ENCODE results near the gene GLI1. TPM values are rescaled to one million over a fixed set of nuclear protein-coding genes. Genes with fewer than 3 reads are reported as not detected.

GLI1 gene
- total RNA-seq, 1 experiment from 2014 or later, result 0.03 TPM

- no peaks in the 10 kb centered on the region for H3K9me3 ChIP-seq
- no peak for DNase-seq
- H3K36me3 ChIP-seq, result no peaks in the 10 kb centered on the region
- peaks cover 14% of the 10 kb centered on the region for H3K27me3 ChIP-seq
- no peak overlapping the region for H3K4me3 ChIP-seq
Measured at GRCh38 chr12:57465747-57466505, 6.3 kb downstream of the GLI1 start.

- Histone ChIP-seq H3K36me3 (no peaks in the 10 kb centered on the region), H3K4me3 (no peak overlapping the region), H3K9me3 (no peaks in the 10 kb centered on the region), H3K27me3 (peaks cover 11% of the 10 kb centered on the region)
- DNase-seq, result no peak
Measured at GRCh38 chr12:57467212-57467874, 7.8 kb downstream of the GLI1 start.

- Histone ChIP-seq H3K27me3 (peaks cover 16% of the 10 kb centered on the region), H3K9me3 (no peaks in the 10 kb centered on the region), H3K4me3 (no peak overlapping the region), H3K36me3 (no peaks in the 10 kb centered on the region)
- DNase-seq, result no peak
Measured at GRCh38 chr12:57467915-57468314, 8.3 kb downstream of the GLI1 start.

DNA sequence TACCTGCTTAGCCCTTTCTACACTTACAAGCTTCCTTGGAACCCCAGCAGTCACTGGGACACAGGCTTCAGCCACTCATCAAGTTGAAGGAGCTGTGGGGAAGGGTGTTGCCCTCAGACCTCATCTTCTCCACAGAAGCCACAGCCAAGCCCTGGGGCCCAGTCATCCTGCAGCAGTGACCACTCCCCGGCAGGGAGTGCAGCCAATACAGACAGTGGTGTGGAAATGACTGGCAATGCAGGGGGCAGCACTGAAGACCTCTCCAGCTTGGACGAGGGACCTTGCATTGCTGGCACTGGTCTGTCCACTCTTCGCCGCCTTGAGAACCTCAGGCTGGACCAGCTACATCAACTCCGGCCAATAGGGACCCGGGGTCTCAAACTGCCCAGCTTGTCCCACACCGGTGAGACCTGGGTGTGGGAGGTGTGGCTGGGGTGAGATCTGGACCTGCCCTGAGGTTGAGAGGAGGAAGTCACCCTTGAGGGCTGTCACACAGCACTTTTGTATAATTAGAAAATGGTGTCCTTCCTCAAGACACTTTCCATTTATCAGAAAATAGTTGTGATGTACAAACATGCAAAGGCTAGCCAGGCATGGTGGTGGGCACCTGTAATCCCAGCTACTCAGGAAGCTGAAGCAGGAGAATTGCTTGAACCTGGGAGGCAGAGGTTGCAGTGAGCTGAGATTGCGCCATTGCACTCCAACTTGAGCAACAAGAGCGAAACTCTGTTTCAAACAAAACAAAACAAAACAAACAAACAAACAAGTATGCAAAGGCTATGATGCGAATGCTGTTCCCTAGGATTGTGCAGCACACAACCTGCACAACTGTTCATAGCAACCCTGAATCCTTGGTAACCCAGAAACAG is 9.9 kb downstream of the GLI1 start:
- H3K27me3 ChIP-seq, result peaks cover 25% of the 10 kb centered on the region
- H3K4me3 ChIP-seq, result no peak overlapping the region
- no peaks in the 10 kb centered on the region for H3K9me3 ChIP-seq
- no peaks in the 10 kb centered on the region for H3K36me3 ChIP-seq
- DNase-seq, result no peak

DNA sequence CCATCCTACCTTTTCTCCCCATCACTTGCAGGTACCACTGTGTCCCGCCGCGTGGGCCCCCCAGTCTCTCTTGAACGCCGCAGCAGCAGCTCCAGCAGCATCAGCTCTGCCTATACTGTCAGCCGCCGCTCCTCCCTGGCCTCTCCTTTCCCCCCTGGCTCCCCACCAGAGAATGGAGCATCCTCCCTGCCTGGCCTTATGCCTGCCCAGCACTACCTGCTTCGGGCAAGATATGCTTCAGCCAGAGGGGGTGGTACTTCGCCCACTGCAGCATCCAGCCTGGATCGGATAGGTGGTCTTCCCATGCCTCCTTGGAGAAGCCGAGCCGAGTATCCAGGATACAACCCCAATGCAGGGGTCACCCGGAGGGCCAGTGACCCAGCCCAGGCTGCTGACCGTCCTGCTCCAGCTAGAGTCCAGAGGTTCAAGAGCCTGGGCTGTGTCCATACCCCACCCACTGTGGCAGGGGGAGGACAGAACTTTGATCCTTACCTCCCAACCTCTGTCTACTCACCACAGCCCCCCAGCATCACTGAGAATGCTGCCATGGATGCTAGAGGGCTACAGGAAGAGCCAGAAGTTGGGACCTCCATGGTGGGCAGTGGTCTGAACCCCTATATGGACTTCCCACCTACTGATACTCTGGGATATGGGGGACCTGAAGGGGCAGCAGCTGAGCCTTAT is 10.8 kb downstream of the GLI1 start:
- no peak for DNase-seq
- no peaks in the 10 kb centered on the region for H3K9me3 ChIP-seq
- H3K27me3 ChIP-seq, result peaks cover 32% of the 10 kb centered on the region
- H3K4me3 ChIP-seq, result no peak overlapping the region
- H3K36me3 ChIP-seq, result no peaks in the 10 kb centered on the region

- no peak for DNase-seq
- Histone ChIP-seq H3K36me3 (no peaks in the 10 kb centered on the region), H3K27me3 (peaks cover 36% of the 10 kb centered on the region)
Measured at GRCh38 chr12:57470970-57471656, 11.5 kb downstream of the GLI1 start.

DNA sequence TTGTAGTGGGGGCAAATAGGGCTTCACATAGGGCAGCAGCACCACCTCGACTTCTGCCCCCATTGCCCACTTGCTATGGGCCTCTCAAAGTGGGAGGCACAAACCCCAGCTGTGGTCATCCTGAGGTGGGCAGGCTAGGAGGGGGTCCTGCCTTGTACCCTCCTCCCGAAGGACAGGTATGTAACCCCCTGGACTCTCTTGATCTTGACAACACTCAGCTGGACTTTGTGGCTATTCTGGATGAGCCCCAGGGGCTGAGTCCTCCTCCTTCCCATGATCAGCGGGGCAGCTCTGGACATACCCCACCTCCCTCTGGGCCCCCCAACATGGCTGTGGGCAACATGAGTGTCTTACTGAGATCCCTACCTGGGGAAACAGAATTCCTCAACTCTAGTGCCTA is 12.1 kb downstream of the GLI1 start:
- DNase-seq, result no peak
- H3K27me3 ChIP-seq, result peaks cover 36% of the 10 kb centered on the region
- no peak overlapping the region for H3K4me3 ChIP-seq
- H3K9me3 ChIP-seq, result no peaks in the 10 kb centered on the region
- H3K36me3 ChIP-seq, result no peaks in the 10 kb centered on the region

More at GRCh38 chr12:57470970-57471656, 11.5 kb downstream of the GLI1 start:
- H3K9me3 ChIP-seq, result no peaks in the 10 kb centered on the region
- no peak overlapping the region for H3K4me3 ChIP-seq

GRCh38 chr12:57472391-57472790 is 12.8 kb downstream of the GLI1 start:
- DNase-seq, result no peak
- Histone ChIP-seq H3K27me3 (peaks cover 30% of the 10 kb centered on the region), H3K4me3 (no peak overlapping the region), H3K36me3 (no peaks in the 10 kb centered on the region), H3K9me3 (no peaks in the 10 kb centered on the region)

DNA sequence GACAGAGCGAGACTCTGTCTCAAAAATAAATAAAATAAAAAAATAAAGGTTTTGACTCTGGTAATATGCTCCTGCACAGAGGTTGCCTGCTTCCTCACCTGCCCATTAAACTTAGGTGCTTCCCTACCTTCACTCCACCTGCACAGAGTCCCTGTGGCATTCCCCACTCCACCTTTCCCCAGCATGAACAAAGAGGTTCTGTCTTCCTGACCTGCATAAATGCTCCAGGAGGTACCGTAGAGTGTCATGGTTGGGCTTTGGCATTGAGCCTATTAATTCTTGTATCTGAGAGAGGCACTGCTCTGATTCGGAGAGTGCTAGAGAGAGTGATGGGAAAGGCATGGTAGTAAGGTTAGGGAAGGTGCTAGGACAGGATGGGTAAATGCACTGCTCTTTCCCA is 13.8 kb downstream of the GLI1 start:
- H3K9me3 ChIP-seq, result no peaks in the 10 kb centered on the region
- DNase-seq, result no peak
- no peaks in the 10 kb centered on the region for H3K36me3 ChIP-seq
- no peak overlapping the region for H3K4me3 ChIP-seq
- H3K27me3 ChIP-seq, result peaks cover 28% of the 10 kb centered on the region

DNA sequence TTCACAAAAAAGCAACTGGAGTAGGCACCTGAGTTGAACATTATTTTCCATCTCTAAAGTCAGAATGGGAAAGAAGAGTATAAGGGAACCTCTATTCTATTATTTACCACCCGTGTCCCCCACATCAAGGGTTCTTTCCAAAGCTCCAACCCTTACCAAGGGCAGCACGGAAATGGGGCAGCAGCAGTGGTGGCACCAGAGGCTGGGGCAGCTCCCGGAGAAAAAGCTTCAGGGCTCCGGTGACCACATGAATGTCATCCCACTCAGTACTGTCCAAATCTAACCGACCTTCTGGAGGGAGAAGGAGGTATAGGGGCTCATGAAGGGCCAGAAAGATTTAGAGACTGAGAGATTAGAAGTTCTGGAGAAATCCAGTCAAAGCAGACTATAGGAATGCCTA is 14.3 kb downstream of the GLI1 start:
- H3K27me3 ChIP-seq, result peaks cover 28% of the 10 kb centered on the region
- H3K4me3 ChIP-seq, result no peak overlapping the region
- DNase-seq, result no peak
- H3K9me3 ChIP-seq, result no peaks in the 10 kb centered on the region
- H3K36me3 ChIP-seq, result no peaks in the 10 kb centered on the region

GRCh38 chr12:57474430-57474829 is 14.8 kb downstream of the GLI1 start:
- Histone ChIP-seq H3K36me3 (no peaks in the 10 kb centered on the region), H3K4me3 (no peak overlapping the region), H3K27me3 (peaks cover 26% of the 10 kb centered on the region), H3K9me3 (no peaks in the 10 kb centered on the region)
- DNase-seq, result no peak

DNA sequence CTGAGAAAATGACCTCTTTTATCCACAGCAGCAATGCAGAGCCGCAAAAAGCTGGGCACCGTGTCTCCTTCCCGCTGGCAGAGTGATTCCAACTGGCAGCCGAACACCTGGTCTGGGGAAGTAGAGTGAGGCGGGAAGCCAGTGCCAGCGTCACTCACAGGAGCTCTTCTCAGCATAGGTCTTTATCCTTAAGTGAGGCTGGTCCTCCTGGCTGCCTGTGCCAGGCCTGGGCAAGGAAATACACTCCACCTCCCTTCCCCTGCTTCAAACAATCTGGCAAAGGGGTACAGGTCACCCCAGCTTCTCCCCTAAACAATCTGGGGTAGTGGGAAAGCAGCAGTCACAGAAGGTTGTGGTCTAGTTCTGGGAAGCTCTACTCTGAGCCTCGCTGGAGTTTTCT is 15.3 kb downstream of the GLI1 start:
- H3K4me3 ChIP-seq, result no peak overlapping the region
- DNase-seq, result no peak
- H3K27me3 ChIP-seq, result peaks cover 26% of the 10 kb centered on the region
- H3K9me3 ChIP-seq, result no peaks in the 10 kb centered on the region
- H3K36me3 ChIP-seq, result no peaks in the 10 kb centered on the region

DNA sequence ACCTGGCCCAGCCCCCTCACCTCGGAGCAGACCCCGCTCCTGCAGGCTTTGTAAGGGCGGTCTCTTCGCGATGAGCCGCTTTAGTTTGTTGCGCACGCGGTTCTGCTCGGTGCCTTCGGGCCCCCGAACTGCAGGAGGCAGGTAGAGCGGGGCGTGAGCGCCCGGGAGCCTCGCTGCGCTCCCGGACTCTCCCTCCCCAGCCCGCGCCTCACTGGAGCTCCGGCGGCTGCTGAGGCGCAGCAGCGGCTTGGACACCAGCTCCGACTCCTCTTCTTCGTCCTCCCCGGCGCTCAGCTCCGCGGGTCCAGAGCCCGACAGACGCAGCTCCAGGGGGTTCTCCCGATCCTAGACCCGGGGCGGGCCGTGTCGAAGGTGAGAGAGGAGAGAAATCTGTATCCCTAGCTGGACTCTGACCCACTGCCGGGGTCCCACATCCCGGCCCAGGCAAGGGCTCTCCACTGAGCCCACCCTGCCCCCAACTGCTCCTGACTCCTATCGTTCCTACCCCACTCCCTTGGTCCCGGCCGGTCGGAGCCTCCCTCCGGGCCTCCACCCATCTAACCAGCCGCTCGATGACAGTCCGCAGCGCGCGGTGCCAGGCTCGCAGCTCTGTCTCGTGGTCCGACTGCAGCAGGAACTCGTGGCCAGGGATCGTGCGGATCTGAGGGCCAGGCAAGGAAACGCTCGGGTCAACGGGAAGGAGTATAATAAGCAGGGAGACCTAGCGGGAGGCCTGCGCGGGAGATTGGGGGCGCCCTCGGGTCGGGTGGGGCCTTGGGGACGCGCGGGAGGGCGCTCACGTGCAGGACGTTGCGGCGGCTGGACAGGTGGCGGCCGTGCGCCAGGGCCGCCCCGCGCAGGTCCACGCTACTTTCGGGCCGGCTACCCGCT is 15.9 kb downstream of the GLI1 start:
- Histone ChIP-seq H3K4me3 (no peak overlapping the region), H3K27me3 (peaks cover 26% of the 10 kb centered on the region), H3K9me3 (no peaks in the 10 kb centered on the region), H3K36me3 (no peaks in the 10 kb centered on the region)
- DNase-seq, result no peak

DNA sequence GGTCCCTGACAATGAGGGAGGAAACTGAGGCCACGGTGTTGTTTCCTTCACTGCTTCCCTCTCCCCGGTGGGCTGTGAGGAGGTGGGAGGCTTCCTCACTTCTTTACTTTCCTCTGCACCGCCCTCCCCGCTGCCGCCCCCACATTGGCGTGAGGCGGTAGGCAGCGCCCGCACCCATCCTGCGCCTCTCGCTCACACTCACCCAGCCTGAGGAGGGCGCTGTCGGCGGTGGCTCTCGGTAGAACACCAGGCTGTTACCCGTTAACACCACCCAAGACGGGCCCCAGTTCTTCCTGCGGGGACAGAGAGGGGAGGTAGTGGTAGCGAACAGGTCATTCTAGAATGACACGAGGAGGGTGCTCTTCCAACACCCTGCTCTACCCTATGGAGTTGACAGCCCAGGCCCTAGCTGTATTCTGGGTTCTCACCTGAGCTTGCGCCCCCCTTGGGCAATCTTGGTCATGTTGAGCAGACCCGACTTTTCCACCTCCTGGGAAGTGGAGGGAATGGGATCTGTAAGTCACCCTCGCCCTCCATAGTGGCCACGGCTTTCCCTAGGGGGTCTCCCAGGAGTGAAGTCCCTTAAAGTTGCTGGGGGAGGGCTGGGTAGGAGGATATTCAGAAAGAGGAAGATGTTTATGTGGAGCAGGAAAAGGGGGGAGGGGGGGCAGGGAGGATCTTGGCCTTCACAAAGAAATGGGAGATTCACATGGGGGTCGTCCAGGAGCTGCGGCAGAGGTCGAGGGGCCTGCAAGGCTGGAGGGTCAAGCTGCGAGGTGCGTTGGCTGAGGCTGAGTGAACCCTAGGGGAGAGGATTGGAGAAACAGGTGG is 16.8 kb downstream of the GLI1 start:
- DNase-seq, result no peak

More for the DNA sequence above, 16.8 kb downstream of the GLI1 start:
- H3K27me3 ChIP-seq, result peaks cover 26% of the 10 kb centered on the region
- no peaks in the 10 kb centered on the region for H3K9me3 ChIP-seq
- no peaks in the 10 kb centered on the region for H3K36me3 ChIP-seq
- no peak overlapping the region for H3K4me3 ChIP-seq

Measured in MG63 (cell line).